ENCODE data around the gene RNU5B-1.

RNU5B-1 gene

DNA sequence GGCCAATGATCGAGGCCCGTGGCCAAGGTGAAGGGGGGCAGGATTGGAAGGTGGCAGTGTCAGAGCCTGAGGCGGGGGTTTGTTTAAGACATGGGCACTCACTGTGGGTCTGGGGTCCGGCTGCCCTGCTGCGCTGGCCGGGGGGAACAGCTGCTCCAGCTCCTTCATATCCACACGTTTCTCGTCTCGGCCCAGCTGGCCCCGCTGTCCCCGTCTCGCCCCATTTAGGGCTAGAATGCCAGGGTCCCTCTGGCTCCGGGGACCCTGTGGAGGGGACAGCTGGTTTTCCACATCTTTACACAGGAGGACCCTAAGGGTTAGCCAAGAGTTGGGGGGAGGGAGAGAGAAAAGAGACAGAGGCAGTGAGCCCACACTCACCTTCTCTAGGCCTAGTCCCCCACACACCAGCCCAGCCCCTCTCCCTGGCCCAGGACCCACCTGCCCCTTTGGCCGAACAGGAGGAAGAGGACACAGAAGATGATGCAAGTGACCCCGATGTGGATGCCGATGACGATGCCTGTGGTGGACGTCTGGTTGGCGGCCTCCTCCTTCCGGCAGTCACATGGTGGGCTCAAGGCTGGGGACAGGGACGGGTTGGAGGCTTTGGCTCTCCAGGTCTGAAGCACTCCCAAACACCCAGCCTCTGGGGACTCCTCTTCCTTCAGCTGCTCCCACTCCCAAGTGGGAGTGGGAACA, 25.0 kb downstream of the RNU5B-1 start:
- Histone ChIP-seq H2AFZ (ENCODE audit: low read depth) (no peak overlapping the region), H3K36me3 (ENCODE audit: insufficient read depth) (no peaks in the 10 kb centered on the region), H3K27ac (no peak overlapping the region), H3K79me2 (ENCODE audit: insufficient read depth, low read depth) (no peaks in the 10 kb centered on the region), H4K20me1 (ENCODE audit: insufficient read depth) (no peaks in the 10 kb centered on the region), H3K4me1 (ENCODE audit: low read depth, poor library complexity, severe bottlenecking) (no peaks in the 10 kb centered on the region), H3K9ac (no peak overlapping the region), H3K4me3 (IDR thresholded peaks at IDR 0.05; ENCODE audit: insufficient read depth, low read depth, low read length) (no peak overlapping the region), H3K27me3 (ENCODE audit: insufficient read depth, low read depth) (no peaks in the 10 kb centered on the region; the same call in 1 of the 2 replicates), H3K4me2 (no peak overlapping the region)
- no peak for TF ChIP-seq CTCF (conservative IDR thresholded peaks at IDR 0.05; ENCODE audit: low read depth, low read length)

- H4K20me1 ChIP-seq (ENCODE audit: insufficient read depth), result no peaks in the 10 kb centered on the region
- no peak overlapping the region for H3K27ac ChIP-seq
- no peak overlapping the region for H3K9ac ChIP-seq
- no peak overlapping the region for H3K4me2 ChIP-seq
- no peaks in the 10 kb centered on the region for H3K4me1 ChIP-seq (ENCODE audit: low read depth, poor library complexity, severe bottlenecking)
- no peaks in the 10 kb centered on the region for H3K79me2 ChIP-seq (ENCODE audit: insufficient read depth, low read depth)
- H3K4me3 ChIP-seq (IDR thresholded peaks at IDR 0.05; ENCODE audit: insufficient read depth, low read depth, low read length), result no peak overlapping the region
- no peaks in the 10 kb centered on the region for H3K36me3 ChIP-seq (ENCODE audit: insufficient read depth)
- no peak for TF ChIP-seq CTCF (conservative IDR thresholded peaks at IDR 0.05; ENCODE audit: low read depth, low read length)
- H2AFZ ChIP-seq (ENCODE audit: low read depth), result no peak overlapping the region
- no peaks in the 10 kb centered on the region; the same call in 1 of the 2 replicates for H3K27me3 ChIP-seq (ENCODE audit: insufficient read depth, low read depth)
These were observed 25.7 kb downstream of the RNU5B-1 start for GRCh38 chr15:65329984-65330735.

GRCh38 chr15:65330934-65331645, 26.6 kb downstream of the RNU5B-1 start:
- H3K27me3 ChIP-seq (ENCODE audit: insufficient read depth, low read depth), result no peaks in the 10 kb centered on the region; the same call in 1 of the 2 replicates
- H3K9ac ChIP-seq, result no peak overlapping the region
- H4K20me1 ChIP-seq (ENCODE audit: insufficient read depth), result no peaks in the 10 kb centered on the region
- no peaks in the 10 kb centered on the region for H3K79me2 ChIP-seq (ENCODE audit: insufficient read depth, low read depth)
- H3K4me1 ChIP-seq (ENCODE audit: low read depth, poor library complexity, severe bottlenecking), result no peaks in the 10 kb centered on the region
- H3K27ac ChIP-seq, result no peak overlapping the region
- H3K36me3 ChIP-seq (ENCODE audit: insufficient read depth), result no peaks in the 10 kb centered on the region
- no peak overlapping the region for H3K4me2 ChIP-seq
- no peak overlapping the region for H3K4me3 ChIP-seq (IDR thresholded peaks at IDR 0.05; ENCODE audit: insufficient read depth, low read depth, low read length)
- TF ChIP-seq CTCF (conservative IDR thresholded peaks at IDR 0.05; ENCODE audit: low read depth, low read length), result no peak
- H2AFZ ChIP-seq (ENCODE audit: low read depth), result no peak overlapping the region

GRCh38 chr15:65331811-65332210, 27.3 kb downstream of the RNU5B-1 start:
- H3K36me3 ChIP-seq (ENCODE audit: insufficient read depth), result no peaks in the 10 kb centered on the region
- no peak for TF ChIP-seq CTCF (conservative IDR thresholded peaks at IDR 0.05; ENCODE audit: low read depth, low read length)
- H3K4me2 ChIP-seq, result no peak overlapping the region
- H3K4me1 ChIP-seq (ENCODE audit: low read depth, poor library complexity, severe bottlenecking), result no peaks in the 10 kb centered on the region
- H3K27me3 ChIP-seq (ENCODE audit: insufficient read depth, low read depth), result no peaks in the 10 kb centered on the region; the same call in 1 of the 2 replicates
- H4K20me1 ChIP-seq (ENCODE audit: insufficient read depth), result no peaks in the 10 kb centered on the region
- no peak overlapping the region for H3K4me3 ChIP-seq (IDR thresholded peaks at IDR 0.05; ENCODE audit: insufficient read depth, low read depth, low read length)
- no peak overlapping the region for H3K9ac ChIP-seq
- no peak overlapping the region for H2AFZ ChIP-seq (ENCODE audit: low read depth)
- no peaks in the 10 kb centered on the region for H3K79me2 ChIP-seq (ENCODE audit: insufficient read depth, low read depth)
- no peak overlapping the region for H3K27ac ChIP-seq

Data from KMS-11 (cell line).